Panc1 (cell line): ENCODE results near the gene ZNF169.

Experiments
- POLR2AphosphoS5 ChIP-seq: IDR thresholded peaks from 2 replicates; pipeline ENCODE4 v1.6.1; 2012; ENCODE audit warnings: mild to moderate bottlenecking, low read depth, low read length, moderate library complexity
- TCF7L2 ChIP-seq: IDR thresholded peaks from 2 replicates; pipeline ENCODE4 v1.6.1; 2011; ENCODE audit warnings: mild to moderate bottlenecking, low read depth, low read length, inconsistent platforms
- TF ChIP-seq, protein P1 (sequence below): fragments of 450-650 bp; IDR thresholded peaks from 2 replicates; pipeline ENCODE4 v1.5.1; 2017; ENCODE audit warnings: mild to moderate bottlenecking
- TF ChIP-seq, protein P2 (sequence below), 2 experiments: IDR thresholded peaks; 2 replicates each; pipeline ENCODE4 v1.6.1; 2011 to 2012; ENCODE audit warnings: low read depth in 2 of 2, control low read depth in 1 of 2, low read length in 1 of 2, mild to moderate bottlenecking in 1 of 2, moderate library complexity in 1 of 2; ENCODE audit not compliant: insufficient read depth in 1 of 2

DNA sequence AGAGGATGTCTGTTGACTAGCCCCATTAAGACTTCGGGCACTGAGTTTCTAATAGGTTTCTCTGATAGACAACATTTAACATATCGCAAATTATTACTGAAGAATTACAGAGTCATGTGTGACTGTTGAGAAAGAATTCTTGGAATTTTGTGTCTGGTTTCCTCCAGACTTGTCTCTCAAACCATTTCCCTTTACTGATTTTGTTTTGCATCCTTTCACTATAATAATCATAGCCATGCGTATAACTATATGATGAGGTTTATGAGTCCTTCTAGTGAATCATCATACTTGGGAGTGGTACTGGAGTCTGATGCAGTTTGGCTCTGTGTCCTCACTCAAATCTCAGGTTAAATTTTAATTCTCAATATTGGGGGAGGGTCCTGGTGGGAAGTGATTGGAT, 27.0 kb downstream of the ZNF169 start:
- TF ChIP-seq, protein P1, sequence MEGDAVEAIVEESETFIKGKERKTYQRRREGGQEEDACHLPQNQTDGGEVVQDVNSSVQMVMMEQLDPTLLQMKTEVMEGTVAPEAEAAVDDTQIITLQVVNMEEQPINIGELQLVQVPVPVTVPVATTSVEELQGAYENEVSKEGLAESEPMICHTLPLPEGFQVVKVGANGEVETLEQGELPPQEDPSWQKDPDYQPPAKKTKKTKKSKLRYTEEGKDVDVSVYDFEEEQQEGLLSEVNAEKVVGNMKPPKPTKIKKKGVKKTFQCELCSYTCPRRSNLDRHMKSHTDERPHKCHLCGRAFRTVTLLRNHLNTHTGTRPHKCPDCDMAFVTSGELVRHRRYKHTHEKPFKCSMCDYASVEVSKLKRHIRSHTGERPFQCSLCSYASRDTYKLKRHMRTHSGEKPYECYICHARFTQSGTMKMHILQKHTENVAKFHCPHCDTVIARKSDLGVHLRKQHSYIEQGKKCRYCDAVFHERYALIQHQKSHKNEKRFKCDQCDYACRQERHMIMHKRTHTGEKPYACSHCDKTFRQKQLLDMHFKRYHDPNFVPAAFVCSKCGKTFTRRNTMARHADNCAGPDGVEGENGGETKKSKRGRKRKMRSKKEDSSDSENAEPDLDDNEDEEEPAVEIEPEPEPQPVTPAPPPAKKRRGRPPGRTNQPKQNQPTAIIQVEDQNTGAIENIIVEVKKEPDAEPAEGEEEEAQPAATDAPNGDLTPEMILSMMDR, result no peak
- TF ChIP-seq POLR2AphosphoS5 (no peak), TCF7L2 (no peak)
- TF ChIP-seq, protein P2, sequence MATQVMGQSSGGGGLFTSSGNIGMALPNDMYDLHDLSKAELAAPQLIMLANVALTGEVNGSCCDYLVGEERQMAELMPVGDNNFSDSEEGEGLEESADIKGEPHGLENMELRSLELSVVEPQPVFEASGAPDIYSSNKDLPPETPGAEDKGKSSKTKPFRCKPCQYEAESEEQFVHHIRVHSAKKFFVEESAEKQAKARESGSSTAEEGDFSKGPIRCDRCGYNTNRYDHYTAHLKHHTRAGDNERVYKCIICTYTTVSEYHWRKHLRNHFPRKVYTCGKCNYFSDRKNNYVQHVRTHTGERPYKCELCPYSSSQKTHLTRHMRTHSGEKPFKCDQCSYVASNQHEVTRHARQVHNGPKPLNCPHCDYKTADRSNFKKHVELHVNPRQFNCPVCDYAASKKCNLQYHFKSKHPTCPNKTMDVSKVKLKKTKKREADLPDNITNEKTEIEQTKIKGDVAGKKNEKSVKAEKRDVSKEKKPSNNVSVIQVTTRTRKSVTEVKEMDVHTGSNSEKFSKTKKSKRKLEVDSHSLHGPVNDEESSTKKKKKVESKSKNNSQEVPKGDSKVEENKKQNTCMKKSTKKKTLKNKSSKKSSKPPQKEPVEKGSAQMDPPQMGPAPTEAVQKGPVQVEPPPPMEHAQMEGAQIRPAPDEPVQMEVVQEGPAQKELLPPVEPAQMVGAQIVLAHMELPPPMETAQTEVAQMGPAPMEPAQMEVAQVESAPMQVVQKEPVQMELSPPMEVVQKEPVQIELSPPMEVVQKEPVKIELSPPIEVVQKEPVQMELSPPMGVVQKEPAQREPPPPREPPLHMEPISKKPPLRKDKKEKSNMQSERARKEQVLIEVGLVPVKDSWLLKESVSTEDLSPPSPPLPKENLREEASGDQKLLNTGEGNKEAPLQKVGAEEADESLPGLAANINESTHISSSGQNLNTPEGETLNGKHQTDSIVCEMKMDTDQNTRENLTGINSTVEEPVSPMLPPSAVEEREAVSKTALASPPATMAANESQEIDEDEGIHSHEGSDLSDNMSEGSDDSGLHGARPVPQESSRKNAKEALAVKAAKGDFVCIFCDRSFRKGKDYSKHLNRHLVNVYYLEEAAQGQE (IDR thresholded peaks at IDR 0.05; ENCODE audit: insufficient read depth in 1 of 2, low read depth in 2 of 2, low read length in 1 of 2), result no peak
